Measurements from ENCODE around the gene ZBED4.

The ZBED4 gene

DNA sequence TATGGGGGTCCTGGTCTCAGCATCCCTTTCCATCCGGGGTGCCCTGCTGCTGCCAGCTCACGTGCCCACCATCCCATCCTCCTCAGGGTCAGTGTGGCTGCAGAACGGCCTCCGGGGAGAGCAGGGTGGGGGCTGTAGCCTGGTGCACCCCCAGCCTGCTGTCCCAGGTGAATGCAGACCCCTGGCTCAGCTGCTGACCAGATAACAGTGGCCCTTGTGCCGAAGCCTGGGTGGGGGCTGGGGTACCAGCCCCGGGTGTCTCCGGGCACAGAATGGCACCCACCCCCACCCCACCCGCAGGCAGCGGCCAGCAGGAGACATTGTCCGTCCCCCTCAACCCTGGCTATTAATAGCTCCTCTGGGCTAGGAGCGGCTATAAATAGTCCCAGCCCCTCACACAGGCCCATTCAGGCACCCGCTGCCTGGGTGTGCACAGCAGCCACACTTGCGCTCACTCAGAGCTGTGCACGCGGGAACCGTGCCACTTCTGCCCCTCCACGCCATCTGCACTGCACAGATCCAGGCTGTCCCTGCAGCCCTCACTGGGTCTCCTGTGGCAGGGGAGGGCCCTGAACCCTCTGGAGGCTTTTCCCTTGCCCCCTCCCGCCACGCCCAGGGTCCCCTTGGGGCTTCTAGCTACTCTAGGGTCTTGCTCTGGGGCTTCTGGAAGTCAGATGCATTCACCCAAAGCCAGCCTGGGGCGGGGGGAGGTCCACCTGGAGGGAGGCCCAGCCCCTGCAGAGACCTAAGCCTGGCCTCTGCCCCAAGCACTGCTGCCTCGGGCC lies 83.5 kb downstream of the ZBED4 start:
- DNase-seq (ENCODE audit: low spot score), result no peak

DNA sequence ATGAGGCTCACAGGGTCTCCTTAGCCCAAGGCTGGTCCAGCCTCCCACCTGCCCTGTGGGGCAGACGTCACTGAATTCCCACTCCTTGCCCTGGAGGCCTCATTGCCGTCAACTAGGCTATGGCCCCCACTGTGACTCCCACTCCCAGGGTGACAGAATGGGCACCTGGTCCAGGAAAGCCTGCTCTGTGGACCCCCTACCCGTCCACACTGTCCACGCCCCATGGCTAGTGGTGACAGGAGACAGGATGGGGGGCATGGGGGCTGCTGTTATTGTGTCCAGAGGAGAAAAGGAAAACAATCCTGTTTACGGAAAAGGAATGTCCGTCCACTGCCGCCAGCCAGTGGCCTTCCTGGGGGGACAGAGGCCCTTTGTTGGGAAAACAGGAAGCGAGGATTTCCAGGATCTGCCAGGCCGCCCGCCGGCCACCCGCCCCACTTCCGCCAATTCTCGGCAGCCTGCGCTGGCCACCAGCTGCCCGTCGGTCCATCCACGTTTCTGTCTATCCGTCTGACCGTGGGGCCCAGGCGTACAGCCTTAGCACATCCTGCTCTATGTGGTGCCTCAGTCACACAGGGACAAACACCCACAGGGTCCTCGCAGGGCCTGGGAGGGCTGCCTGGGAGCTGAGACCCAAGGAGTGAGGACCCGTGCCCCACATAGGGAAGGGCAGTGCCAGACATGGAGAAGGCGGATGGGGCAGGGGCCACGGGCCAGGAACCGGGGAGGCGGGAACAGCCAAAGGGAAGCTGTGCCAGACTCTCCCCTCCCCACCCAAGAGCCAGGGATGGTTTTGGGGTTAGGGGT lies 84.3 kb downstream of the ZBED4 start:
- no peak for DNase-seq (ENCODE audit: low spot score)

DNA sequence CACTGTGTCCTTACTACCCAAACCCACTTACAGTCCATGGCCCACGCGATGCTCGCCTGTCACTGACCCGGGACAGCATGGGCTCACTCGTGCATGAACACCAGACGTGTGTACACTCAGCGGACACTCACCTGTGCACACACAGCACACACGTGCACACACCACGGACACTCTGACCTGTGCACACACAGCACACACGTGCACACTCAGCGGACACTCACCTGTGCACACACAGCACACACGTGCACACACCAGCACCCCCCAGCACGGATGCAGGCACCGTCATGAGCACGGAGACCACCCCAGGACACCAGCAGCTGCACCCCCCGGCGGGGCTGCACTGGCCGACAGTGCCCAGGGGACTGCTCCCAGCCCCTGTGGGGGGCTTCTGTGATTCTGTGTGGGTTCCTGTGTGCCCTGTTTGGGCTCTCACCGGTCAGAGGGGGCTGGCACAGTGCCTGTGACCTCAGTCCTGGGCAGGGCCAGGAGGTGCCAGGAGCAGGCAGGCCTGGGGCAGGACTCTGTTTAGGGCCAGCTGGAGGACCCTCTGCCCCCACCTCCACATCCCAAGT lies 85.0 kb downstream of the ZBED4 start:
- DNase-seq (ENCODE audit: low spot score), result no peak
